Measurements from ENCODE around the gene DRAM1. TPM values are rescaled to one million over a fixed set of nuclear protein-coding genes. Genes with fewer than 3 reads are reported as not detected.

Gene DRAM1
- total RNA-seq, 1 donor from 2014 or later: 20.4 TPM

DNA sequence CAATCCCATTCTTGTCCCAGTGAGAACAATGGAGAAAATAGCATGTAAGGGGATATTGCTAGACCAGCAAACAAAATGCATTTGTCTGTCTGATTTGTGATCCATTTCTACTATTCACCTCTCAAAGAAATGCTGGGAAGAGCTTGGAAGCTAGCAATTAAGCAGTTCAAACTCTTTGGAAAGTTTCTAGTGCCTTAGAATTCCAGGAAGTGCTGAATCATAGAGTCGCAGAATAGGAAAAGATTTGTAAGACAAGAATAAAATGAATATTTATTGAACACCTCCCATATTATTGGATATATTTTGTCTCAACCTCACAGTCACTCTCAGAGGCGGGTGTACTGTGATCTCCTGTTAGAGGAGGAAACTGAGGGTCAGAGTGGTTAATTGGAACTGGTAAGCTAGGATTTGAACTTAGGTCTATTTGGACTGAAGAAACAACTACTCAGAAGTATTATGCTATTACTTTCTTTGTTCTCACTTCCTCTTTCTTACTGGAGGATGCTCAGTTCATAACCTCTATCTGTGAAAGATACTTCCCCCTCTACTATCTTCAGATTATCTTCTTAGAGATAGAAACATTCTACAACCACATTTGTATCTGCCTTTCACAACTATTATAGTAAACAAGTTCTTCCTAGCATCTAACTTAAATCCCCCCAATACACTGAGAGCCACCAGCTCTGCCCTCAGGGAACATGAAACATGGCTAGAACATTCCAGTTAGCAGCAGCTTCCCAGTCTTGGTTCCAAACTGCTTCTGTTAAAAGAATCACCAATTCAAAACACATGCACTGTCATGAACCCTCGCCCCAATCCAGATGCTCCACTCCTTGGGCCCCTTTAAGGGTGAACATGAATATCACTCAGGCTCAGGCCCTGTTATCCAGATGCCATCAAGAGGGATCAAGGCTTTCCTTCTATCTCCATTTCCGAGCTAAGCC is 64.2 kb downstream of the DRAM1 start:
- no peak overlapping the region for H2AFZ ChIP-seq (ENCODE audit: low read depth, low read length)
- no peak overlapping the region for H3K4me3 Mint-ChIP-seq (ENCODE audit: unreplicated experiment)
- H3K27me3 Mint-ChIP-seq (ENCODE audit: low read depth, unreplicated experiment): no peaks in the 10 kb centered on the region
- no peaks in the 10 kb centered on the region for H3K36me3 Mint-ChIP-seq (ENCODE audit: low read depth, unreplicated experiment)
- peaks cover 22% of the 10 kb centered on the region for H3K4me1 Mint-ChIP-seq (ENCODE audit: low read depth, unreplicated experiment)
- TF ChIP-seq EZH2 (IDR thresholded peaks at IDR 0.05; ENCODE audit: insufficient read depth, low read length): no peak
- TF ChIP-seq, protein P1, sequence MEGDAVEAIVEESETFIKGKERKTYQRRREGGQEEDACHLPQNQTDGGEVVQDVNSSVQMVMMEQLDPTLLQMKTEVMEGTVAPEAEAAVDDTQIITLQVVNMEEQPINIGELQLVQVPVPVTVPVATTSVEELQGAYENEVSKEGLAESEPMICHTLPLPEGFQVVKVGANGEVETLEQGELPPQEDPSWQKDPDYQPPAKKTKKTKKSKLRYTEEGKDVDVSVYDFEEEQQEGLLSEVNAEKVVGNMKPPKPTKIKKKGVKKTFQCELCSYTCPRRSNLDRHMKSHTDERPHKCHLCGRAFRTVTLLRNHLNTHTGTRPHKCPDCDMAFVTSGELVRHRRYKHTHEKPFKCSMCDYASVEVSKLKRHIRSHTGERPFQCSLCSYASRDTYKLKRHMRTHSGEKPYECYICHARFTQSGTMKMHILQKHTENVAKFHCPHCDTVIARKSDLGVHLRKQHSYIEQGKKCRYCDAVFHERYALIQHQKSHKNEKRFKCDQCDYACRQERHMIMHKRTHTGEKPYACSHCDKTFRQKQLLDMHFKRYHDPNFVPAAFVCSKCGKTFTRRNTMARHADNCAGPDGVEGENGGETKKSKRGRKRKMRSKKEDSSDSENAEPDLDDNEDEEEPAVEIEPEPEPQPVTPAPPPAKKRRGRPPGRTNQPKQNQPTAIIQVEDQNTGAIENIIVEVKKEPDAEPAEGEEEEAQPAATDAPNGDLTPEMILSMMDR (IDR thresholded peaks at IDR 0.05; ENCODE audit: insufficient read depth, low read depth, low read length): no peak
- H4K20me1 ChIP-seq (ENCODE audit: insufficient read depth, low read length): no peaks in the 10 kb centered on the region
- no peaks in the 10 kb centered on the region for H3K36me3 ChIP-seq (ENCODE audit: insufficient read depth, low read length)
- peaks cover 2% of the 10 kb centered on the region for H3K9me3 Mint-ChIP-seq (ENCODE audit: unreplicated experiment)
- FAIRE-seq (no peak), DNase-seq (ENCODE audit: low read depth) (no peak)
- no peak overlapping the region for H3K27ac Mint-ChIP-seq (ENCODE audit: unreplicated experiment)
- H3K4me2 ChIP-seq (ENCODE audit: low read length): no peak overlapping the region
- no peak overlapping the region for H3K27ac ChIP-seq (ENCODE audit: low read depth, low read length)
- no peaks in the 10 kb centered on the region for H3K79me2 ChIP-seq (ENCODE audit: insufficient read depth, low read length)
- no peaks in the 10 kb centered on the region for H3K9me3 ChIP-seq (ENCODE audit: insufficient read depth, low read depth, low read length)
- peaks cover 3% of the 10 kb centered on the region for H3K27me3 ChIP-seq (ENCODE audit: insufficient read depth, low read length)
- no peak overlapping the region for H3K4me3 ChIP-seq (ENCODE audit: insufficient read depth, low read depth, low read length)
- no peak overlapping the region for H3K9ac ChIP-seq (ENCODE audit: low read length)
- H3K4me1 ChIP-seq (ENCODE audit: insufficient read depth, low read length): peaks cover 1% of the 10 kb centered on the region

DNA sequence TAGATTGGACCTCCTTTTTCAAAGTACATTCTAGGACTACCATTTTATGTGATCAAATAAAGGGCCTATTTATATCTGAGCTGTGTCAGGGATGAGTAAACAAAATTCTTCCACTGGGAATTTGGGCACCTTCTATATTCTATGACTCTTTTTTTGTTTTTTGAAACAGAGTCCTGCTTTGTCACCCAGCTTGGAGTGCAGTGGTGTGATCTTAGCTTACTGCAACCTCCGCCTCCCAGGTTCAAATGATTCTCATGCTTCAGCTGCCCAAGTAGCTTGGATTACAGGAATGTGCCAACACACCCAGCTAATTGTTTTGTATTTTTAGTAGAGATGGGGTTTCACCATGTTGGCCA is 64.8 kb downstream of the DRAM1 start:
- peaks cover 3% of the 10 kb centered on the region for H3K27me3 ChIP-seq (ENCODE audit: insufficient read depth, low read length)
- H3K9me3 Mint-ChIP-seq (ENCODE audit: unreplicated experiment): no peaks in the 10 kb centered on the region
- H3K79me2 ChIP-seq (ENCODE audit: insufficient read depth, low read length): no peaks in the 10 kb centered on the region
- TF ChIP-seq EZH2 (IDR thresholded peaks at IDR 0.05; ENCODE audit: insufficient read depth, low read length): no peak
- TF ChIP-seq, protein P1 (IDR thresholded peaks at IDR 0.05; ENCODE audit: insufficient read depth, low read depth, low read length): no peak
- H3K27ac ChIP-seq (ENCODE audit: low read depth, low read length): no peak overlapping the region
- no peak overlapping the region for H3K27ac Mint-ChIP-seq (ENCODE audit: unreplicated experiment)
- no peak overlapping the region for H3K4me2 ChIP-seq (ENCODE audit: low read length)
- H3K4me1 Mint-ChIP-seq (ENCODE audit: low read depth, unreplicated experiment): peaks cover 15% of the 10 kb centered on the region
- H4K20me1 ChIP-seq (ENCODE audit: insufficient read depth, low read length): no peaks in the 10 kb centered on the region
- FAIRE-seq (no peak), DNase-seq (ENCODE audit: low read depth) (no peak)
- no peaks in the 10 kb centered on the region for H3K36me3 ChIP-seq (ENCODE audit: insufficient read depth, low read length)
- H3K4me1 ChIP-seq (ENCODE audit: insufficient read depth, low read length): no peaks in the 10 kb centered on the region
- H2AFZ ChIP-seq (ENCODE audit: low read depth, low read length): no peak overlapping the region
- H3K27me3 Mint-ChIP-seq (ENCODE audit: low read depth, unreplicated experiment): no peaks in the 10 kb centered on the region
- no peak overlapping the region for H3K4me3 ChIP-seq (ENCODE audit: insufficient read depth, low read depth, low read length)
- no peaks in the 10 kb centered on the region for H3K36me3 Mint-ChIP-seq (ENCODE audit: low read depth, unreplicated experiment)
- H3K9ac ChIP-seq (ENCODE audit: low read length): no peak overlapping the region
- no peak overlapping the region for H3K4me3 Mint-ChIP-seq (ENCODE audit: unreplicated experiment)
- no peaks in the 10 kb centered on the region for H3K9me3 ChIP-seq (ENCODE audit: insufficient read depth, low read depth, low read length)
